GM12873 (cell line): ENCODE results near the gene STIM2.

ENCODE experiments used
- TF ChIP-seq, protein P1 (sequence below): IDR thresholded peaks from 2 replicates; pipeline ENCODE4 v1.5.1; 2012; ENCODE audit warnings: low read depth, mild to moderate bottlenecking, moderate library complexity, low read length, control low read depth; ENCODE audit not compliant: insufficient read depth; ENCODE audit errors: missing control alignments

Gene STIM2

GRCh38 chr4:26864899-26865298, 4.3 kb downstream of the STIM2 start:
- TF ChIP-seq, protein P1, sequence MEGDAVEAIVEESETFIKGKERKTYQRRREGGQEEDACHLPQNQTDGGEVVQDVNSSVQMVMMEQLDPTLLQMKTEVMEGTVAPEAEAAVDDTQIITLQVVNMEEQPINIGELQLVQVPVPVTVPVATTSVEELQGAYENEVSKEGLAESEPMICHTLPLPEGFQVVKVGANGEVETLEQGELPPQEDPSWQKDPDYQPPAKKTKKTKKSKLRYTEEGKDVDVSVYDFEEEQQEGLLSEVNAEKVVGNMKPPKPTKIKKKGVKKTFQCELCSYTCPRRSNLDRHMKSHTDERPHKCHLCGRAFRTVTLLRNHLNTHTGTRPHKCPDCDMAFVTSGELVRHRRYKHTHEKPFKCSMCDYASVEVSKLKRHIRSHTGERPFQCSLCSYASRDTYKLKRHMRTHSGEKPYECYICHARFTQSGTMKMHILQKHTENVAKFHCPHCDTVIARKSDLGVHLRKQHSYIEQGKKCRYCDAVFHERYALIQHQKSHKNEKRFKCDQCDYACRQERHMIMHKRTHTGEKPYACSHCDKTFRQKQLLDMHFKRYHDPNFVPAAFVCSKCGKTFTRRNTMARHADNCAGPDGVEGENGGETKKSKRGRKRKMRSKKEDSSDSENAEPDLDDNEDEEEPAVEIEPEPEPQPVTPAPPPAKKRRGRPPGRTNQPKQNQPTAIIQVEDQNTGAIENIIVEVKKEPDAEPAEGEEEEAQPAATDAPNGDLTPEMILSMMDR, result no peak

DNA sequence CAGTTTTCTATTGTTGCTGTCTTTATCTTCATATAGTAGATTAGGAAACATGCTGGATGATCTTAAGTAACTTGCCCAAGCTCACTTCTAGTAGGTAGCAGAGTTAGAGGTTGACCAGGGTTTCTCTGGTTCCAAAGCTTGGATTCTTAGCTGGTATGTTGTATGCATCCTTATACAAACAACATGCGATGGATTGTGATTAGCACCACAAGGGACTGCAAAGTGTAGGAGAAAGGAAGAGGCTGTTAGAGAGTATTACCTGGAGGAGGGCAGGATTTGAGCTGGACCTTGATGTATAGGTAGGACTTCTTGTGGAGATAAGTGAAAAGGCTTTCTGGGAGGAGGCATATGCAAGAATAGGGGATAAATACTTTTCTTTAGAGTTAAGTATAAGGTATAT, 5.6 kb downstream of the STIM2 start:
- TF ChIP-seq, protein P1, result no peak

GRCh38 chr4:26866781-26867180, 6.1 kb downstream of the STIM2 start:
- TF ChIP-seq, protein P1, result no peak

- TF ChIP-seq, protein P1, result no peak
Observed at GRCh38 chr4:26867914-26868684, 7.5 kb downstream of the STIM2 start.

DNA sequence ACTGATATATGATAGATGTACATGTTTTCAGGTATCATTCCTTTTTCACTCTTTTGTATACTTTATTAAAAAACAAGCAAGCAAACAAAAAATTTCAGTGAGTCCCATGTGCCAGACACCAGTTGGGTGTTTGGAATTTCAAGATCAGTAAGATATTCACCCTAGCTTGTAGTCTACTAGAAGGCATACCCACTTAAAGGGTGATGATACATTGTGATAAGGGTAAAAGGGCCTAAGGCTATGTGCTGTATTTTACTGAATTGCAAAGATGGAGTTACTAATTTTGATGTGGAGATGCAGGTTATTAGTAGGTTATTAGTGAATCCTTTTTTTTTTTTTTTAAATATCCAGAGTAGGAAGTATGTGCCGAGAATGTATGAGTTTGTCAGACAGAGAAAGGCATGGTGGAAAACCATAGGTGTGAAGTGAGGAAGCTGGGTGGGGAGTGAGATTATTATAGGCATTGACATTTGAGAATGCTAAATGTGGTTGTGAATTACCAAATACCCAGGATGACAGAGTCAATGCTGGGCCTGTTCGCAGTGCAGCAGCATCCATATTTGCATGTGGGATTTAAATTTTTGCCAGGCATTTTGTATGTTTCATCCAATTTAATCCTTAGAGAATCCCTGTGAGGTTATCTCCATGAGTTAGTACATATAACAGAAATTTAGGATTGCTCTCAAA, 10.1 kb downstream of the STIM2 start:
- TF ChIP-seq, protein P1, result no peak

DNA sequence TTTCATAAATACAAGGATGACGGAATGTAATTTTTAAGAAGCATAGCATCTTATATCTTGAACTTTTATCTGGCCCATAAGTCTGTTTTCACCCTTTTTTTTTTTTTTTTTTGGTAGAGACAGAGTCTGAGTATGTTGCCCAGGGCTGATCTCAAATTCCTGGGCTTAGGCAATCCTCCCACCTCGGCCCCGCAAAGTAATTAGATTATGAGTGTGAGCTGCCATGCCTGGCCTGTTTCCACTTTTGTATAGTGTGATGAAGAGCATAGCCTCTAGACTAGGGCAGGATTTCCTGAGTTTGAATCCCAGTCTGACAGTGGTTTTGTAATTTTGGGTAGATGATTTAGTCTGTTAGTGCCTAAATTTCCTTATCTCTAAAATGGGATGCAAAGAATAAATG, 11.0 kb downstream of the STIM2 start:
- TF ChIP-seq, protein P1, result no peak

DNA sequence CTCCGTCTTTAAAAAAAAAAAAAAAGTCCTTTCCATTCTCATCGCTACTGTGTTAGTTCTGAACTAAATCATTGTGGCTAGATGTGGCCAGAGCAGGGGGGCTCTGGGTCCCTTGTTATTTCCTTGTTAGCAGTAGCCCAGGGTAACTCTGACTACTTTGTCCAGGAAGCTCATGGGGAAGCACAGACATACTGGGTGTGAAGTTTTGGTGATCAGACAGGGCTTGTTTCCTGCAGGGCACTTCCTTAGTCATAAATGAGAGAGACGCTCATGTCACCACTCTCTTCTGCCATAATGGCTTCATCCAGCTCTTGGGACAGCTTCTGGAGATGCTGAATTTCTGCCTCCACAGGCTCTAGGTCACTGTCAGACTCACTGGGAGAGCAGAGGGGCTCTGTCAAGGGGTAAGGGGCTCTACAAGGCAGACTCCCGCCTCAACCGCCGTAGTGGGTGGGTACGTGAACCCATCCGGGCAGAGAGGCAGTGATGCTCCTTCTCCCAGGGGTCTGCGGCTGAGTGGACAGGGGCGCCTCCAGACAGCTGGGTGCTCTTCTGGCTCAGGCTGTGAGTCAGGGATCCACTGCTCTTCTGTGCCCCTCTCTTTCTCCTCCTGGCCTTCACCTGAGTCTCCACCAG, 12.9 kb downstream of the STIM2 start:
- TF ChIP-seq, protein P1, result no peak
